Upper lobe of left lung (tissue), 6 donors: ENCODE measurements around the gene UBE2M. TPM values are rescaled to one million over a fixed set of nuclear protein-coding genes. Genes with fewer than 3 reads are reported as not detected.

Experiments used
- ATAC-seq, 2 donors: fragments of 200-7000 bp; cut with Tn5 transposase; one replicate each; pipeline ENCODE4 v1.9.1; 2022; ENCODE audit warnings: mild to moderate bottlenecking in 2 of 2, moderate library complexity in 2 of 2; ENCODE audit not compliant: low FRiP score in 2 of 2
- DNase-seq, 2 donors: peaks; one replicate each; pipeline ENCODE4 v3.0.0-alpha.2; 2019 to 2020
- H3K27ac ChIP-seq, 4 donors: fragments of 200-600 bp; sonication (generic); one replicate each; pipeline ENCODE4 v1.5.1; 2016 to 2019
- H3K27me3 ChIP-seq, 4 donors: fragments of 200-600 bp; sonication (generic); one replicate each; pipeline ENCODE4 v1.5.1; 2017 to 2019
- H3K36me3 ChIP-seq, 4 donors: fragments of 200-600 bp; sonication (generic); one replicate each; pipeline ENCODE4 v1.5.1; 2016 to 2019
- H3K4me1 ChIP-seq, 4 donors: fragments of 200-600 bp; sonication (generic); one replicate each; pipeline ENCODE4 v1.5.1; 2018 to 2019
- H3K4me3 ChIP-seq, 4 donors: fragments of 200-600 bp; sonication (generic); one replicate each; pipeline ENCODE4 v1.5.1; 2017 to 2019; ENCODE audit warnings: mild to moderate bottlenecking in 2 of 4, moderate library complexity in 1 of 4
- H3K9me3 ChIP-seq, 4 donors: fragments of 200-600 bp; sonication (generic); one replicate each; pipeline ENCODE4 v1.5.1; 2018 to 2019
- CTCF ChIP-seq, 6 experiments: fragments of 450-650 bp in 4 of 6; fragments of 200-600 bp in 2 of 6; sonication (generic) in 2 of 6; IDR thresholded peaks; one replicate each; pipeline ENCODE4 v1.5.1; 2016 to 2019; ENCODE audit warnings: antibody characterized with exemption in 6 of 6
- EP300 ChIP-seq, 4 donors: sonication (generic); formaldehyde crosslinking; IDR thresholded peaks; one replicate each; pipeline ENCODE4 v1.5.1; 2017; ENCODE audit warnings: antibody characterized with exemption in 4 of 4, control low read depth in 2 of 4
- POLR2A ChIP-seq, 4 donors: fragments of 450-650 bp; IDR thresholded peaks; one replicate each; pipeline ENCODE4 v1.5.1; 2016 to 2017; ENCODE audit warnings: antibody characterized with exemption in 4 of 4, mild to moderate bottlenecking in 2 of 4
- POLR2AphosphoS5 ChIP-seq, 2 donors: sonication (generic); formaldehyde crosslinking; IDR thresholded peaks; one replicate each; pipeline ENCODE4 v1.5.1; 2017; ENCODE audit warnings: antibody characterized with exemption in 2 of 2
- WGBS, 2 donors: methylation state at CpG; one replicate each; pipeline ENCODE4 v1.1.5; 2017 to 2018; 5-methylcytosine and 5-hydroxymethylcytosine counted together
- total RNA-seq, 6 donors: library from RNA; depleted of rRNA in 4 of 6; stranded (reverse); fragments of >200 nt in 4 of 6; gene quantifications; one replicate each; pipeline versions ENCODE4 v1.1.0 to v1.2.1, GENCODE V29; 2016 to 2021
- donor health status: DM: no; HTN: no; CAD: no; lungs with moderate emphysema.
- donor health status: DM: no; HTN: yes; CAD: no; lungs with severe emphysema.

UBE2M gene
- total RNA-seq, 6 donors from 2014 or later: 33.0 to 53.9 (median 41.6) TPM

DNA sequence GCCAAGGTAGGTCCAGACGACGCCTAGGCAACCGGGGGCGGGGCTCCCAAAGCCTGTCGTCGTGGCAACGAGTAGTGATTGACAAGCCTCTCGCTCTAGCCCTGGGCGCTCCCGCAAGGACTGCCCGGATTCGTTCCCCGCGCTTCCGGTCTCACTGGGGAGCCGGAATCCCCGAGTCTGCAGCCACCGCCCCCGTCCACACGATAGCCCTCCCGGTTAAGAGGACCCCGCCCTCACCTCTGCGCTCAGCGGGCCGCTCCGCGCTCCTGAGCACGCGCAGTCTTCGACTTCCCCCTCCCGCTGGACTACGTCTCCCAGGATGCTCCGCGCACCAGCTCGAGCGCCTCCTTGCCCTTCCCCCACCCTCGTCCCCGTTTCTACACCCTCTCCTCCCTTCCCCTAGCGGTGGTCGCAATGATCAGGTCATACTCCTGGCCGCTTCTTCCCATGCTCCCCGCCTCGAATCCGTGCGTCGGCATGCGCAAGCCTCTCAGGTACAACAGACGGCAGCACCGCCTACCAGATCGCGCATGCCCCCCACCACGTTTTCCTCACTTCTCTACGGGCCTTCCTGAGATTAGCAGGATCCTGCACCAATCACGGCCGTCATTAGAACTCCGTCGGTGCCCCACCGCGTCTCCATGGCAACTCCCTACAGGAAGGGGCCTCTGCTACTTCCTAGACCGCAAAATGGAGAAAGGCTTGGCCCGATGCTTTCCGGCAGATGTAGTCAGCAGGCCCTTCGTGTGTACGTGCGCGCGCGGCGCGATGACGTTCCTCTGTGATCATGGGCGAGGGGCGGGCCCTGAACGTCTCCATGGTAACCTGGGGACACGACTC lies 14.6 kb upstream of the UBE2M start, which contains the start of gene MZF1:
Gene MZF1 (minus strand): TSS at position 518 of the 840 bp plus-strand sequence. CDS start 1,946 bp downstream, outside the sequence.
- Histone ChIP-seq H3K27me3 (no peaks in the 10 kb centered on the region), H3K4me3 (peak within 1 kb of the TSS; percentile 55 to 86 (median 68)), H3K9me3 (no peaks in the 10 kb centered on the region), H3K27ac (peak within 1 kb of the TSS; percentile 91 to 99 (median 94)), H3K36me3 (peaks cover 3 to 24% (median 23%) of the 10 kb centered on the region in 4 donors), H3K4me1 (peaks cover 22 to 46% (median 29%) of the 10 kb centered on the region in 4 donors)
- peak; percentile 100 for DNase-seq
- TF ChIP-seq POLR2A (IDR thresholded peaks at IDR 0.05) (peak in 3 of 4 donors; percentile 27 to 61 (median 59)), POLR2AphosphoS5 (IDR thresholded peaks at IDR 0.05) (peak; percentile 86 to 88), EP300 (IDR thresholded peaks at IDR 0.05) (peak in 1 of 4 donors; percentile 61), CTCF (IDR thresholded peaks at IDR 0.05) (peak in 4 of 6 experiments; percentile 21 to 73 (median 59))
- 0 to 1% methylated on average over 43 to 75 of the region's 75 CpGs for WGBS, 2 donors
- ATAC-seq: peak; percentile 88 to 94

- H3K4me1 ChIP-seq: peaks cover 22 to 45% (median 29%) of the 10 kb centered on the region in 4 donors
- peaks cover 3 to 24% (median 23%) of the 10 kb centered on the region in 4 donors for H3K36me3 ChIP-seq
- H3K27ac ChIP-seq: peak overlapping the region; percentile 91 to 99 (median 94)
- WGBS, 2 donors: 31 to 71% methylated on average over 11 to 24 of the region's 24 CpGs
- TF ChIP-seq CTCF (IDR thresholded peaks at IDR 0.05) (no peak), POLR2A (IDR thresholded peaks at IDR 0.05) (no peak), EP300 (IDR thresholded peaks at IDR 0.05) (peak in 1 of 4 donors; percentile 14), POLR2AphosphoS5 (IDR thresholded peaks at IDR 0.05) (no peak)
- no peaks in the 10 kb centered on the region for H3K27me3 ChIP-seq
- no peak for ATAC-seq
- no peaks in the 10 kb centered on the region for H3K9me3 ChIP-seq
- peak overlapping the region; percentile 22 to 86 (median 68) for H3K4me3 ChIP-seq
- no peak for DNase-seq
Measured at GRCh38 chr19:58572026-58572817, 13.8 kb upstream of the UBE2M start.

- TF ChIP-seq POLR2A (IDR thresholded peaks at IDR 0.05): no peak
- TF ChIP-seq POLR2AphosphoS5 (IDR thresholded peaks at IDR 0.05): no peak
- TF ChIP-seq CTCF (IDR thresholded peaks at IDR 0.05): no peak
- no peak for TF ChIP-seq EP300 (IDR thresholded peaks at IDR 0.05)
- 96 to 99% methylated on average over 8 of the region's 8 CpGs for WGBS, 2 donors
- H3K36me3 ChIP-seq: peaks cover 3 to 26% (median 24%) of the 10 kb centered on the region in 4 donors
- no peaks in the 10 kb centered on the region for H3K27me3 ChIP-seq
- H3K4me1 ChIP-seq: peaks cover 22 to 39% (median 26%) of the 10 kb centered on the region in 4 donors
- DNase-seq (peak in 1 of 2 donors; percentile 15), ATAC-seq (no peak)
- peak overlapping the region in 1 of 4 donors; percentile 95 for H3K27ac ChIP-seq
- H3K4me3 ChIP-seq: no peak overlapping the region
- H3K9me3 ChIP-seq: no peaks in the 10 kb centered on the region
Measured at GRCh38 chr19:58571575-58571947, 13.2 kb upstream of the UBE2M start.

DNA sequence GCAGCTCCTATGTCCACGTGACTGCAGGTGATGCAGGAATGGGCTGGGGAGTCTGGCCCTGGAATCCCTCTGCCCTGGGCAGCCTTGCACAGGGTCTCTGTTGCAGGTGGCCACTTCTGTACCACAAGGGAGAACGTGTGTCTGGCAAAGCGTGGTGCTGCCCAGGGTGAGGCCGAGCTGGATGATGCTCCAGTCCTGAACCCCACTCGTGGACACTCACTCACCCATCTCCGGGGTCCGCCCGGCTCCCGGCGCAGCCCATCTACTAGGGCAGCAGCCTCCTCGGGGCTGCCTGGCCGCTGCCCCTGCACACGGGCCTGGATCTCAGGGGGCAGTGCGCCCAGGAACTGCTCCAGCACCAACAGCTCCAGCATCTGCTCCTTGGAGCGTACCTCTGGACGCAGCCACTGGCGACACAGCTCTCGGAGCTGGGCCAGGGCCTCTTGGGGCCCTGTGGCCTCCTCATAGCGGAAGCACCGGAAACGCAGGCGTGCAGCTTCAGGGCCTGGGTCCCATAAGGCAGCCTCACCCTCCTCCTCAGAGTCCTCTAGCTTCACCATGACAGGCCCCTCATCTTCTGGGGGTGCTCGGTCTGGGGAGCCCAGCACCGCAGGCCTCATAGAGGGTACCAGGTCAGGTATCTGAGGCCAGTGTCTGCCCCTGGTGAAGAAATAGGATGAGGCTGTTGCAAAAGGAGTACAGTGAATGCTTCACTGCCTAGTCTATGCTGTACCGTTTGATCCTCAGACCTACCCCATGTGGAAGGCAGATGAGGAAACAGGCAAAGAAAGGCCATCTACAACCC lies 12.6 kb upstream of the UBE2M start:
- no peak overlapping the region for H3K27ac ChIP-seq
- WGBS, 2 donors: 91 to 94% methylated on average over 9 to 18 of the region's 25 CpGs
- ATAC-seq (no peak), DNase-seq (peak; percentile 19 to 85)
- H3K36me3 ChIP-seq: peaks cover 3 to 27% (median 25%) of the 10 kb centered on the region in 4 donors
- H3K27me3 ChIP-seq: no peaks in the 10 kb centered on the region
- TF ChIP-seq CTCF (IDR thresholded peaks at IDR 0.05) (no peak), POLR2A (IDR thresholded peaks at IDR 0.05) (no peak), EP300 (IDR thresholded peaks at IDR 0.05) (no peak), POLR2AphosphoS5 (IDR thresholded peaks at IDR 0.05) (no peak)
- H3K9me3 ChIP-seq: no peaks in the 10 kb centered on the region
- no peak overlapping the region for H3K4me3 ChIP-seq
- peaks cover 19 to 33% (median 21%) of the 10 kb centered on the region in 4 donors for H3K4me1 ChIP-seq
